PC-9 (cell line): ENCODE results near the gene TGFB3. TPM values are rescaled to one million over a fixed set of nuclear protein-coding genes. Genes with fewer than 3 reads are reported as not detected.

Source experiments
- BruUV-seq: library from RNA; stranded (reverse); fragments of 400-500 nt; replicated peaks from 2 replicates; lab custom pipeline; 2021; lab: Mats Ljungman, UMichigan
- CTCF ChIA-PET: fragments of 300-600 bp; sonication (Branson Sonifier 250); formaldehyde crosslinking; loops from one replicate; lab custom pipeline; 2022; ENCODE audit warnings: antibody characterized with exemption; lab: Charles Lee
- POLR2A ChIA-PET: fragments of 300-600 bp; sonication (Branson Sonifier 250); formaldehyde crosslinking; loops from one replicate; lab custom pipeline; 2022; ENCODE audit warnings: antibody characterized with exemption; ENCODE audit not compliant: unreplicated experiment; lab: Charles Lee
- DNase-seq, 2 experiments: peaks; one replicate each; pipeline versions ENCODE4 v3.0.0 to v3.0.0-alpha.2; 2015 to 2022; ENCODE audit warnings: mixed read lengths in 1 of 2
- H2AFZ ChIP-seq: fragments of 200-600 bp; sonication (generic); 2 replicates; pipeline ENCODE4 v1.8.1; 2017; ENCODE audit warnings: antibody characterized with exemption
- H3F3A ChIP-seq: fragments of 200-600 bp; sonication (generic); 2 replicates; pipeline ENCODE4 v1.8.1; 2017; ENCODE audit warnings: antibody characterized with exemption, mild to moderate bottlenecking, low read depth; ENCODE audit not compliant: insufficient read depth
- H3K27ac ChIP-seq: fragments of 200-600 bp; sonication (generic); 2 replicates; pipeline ENCODE4 v1.6.1; 2016; ENCODE audit warnings: mixed run types
- H3K27me3 ChIP-seq: fragments of 200-600 bp; sonication (generic); 2 replicates; pipeline ENCODE4 v1.6.1; 2016; ENCODE audit warnings: low read depth, mixed run types; ENCODE audit not compliant: insufficient read depth
- H3K36me3 ChIP-seq: fragments of 200-600 bp; sonication (generic); 2 replicates; pipeline ENCODE4 v1.6.1; 2016; ENCODE audit warnings: low read depth, mixed run types
- H3K4me1 ChIP-seq: fragments of 200-600 bp; sonication (generic); replicated peaks from 2 replicates; pipeline ENCODE4 v1.6.1; 2016; ENCODE audit warnings: mixed run types; ENCODE audit not compliant: insufficient read depth
- H3K4me2 ChIP-seq: fragments of 200-600 bp; sonication (generic); 2 replicates; pipeline ENCODE4 v1.6.1; 2017; ENCODE audit warnings: mixed run types
- H3K4me3 ChIP-seq: fragments of 200-600 bp; sonication (generic); 2 replicates; pipeline ENCODE4 v1.6.1; 2016; ENCODE audit warnings: mixed run types
- H3K79me2 ChIP-seq: fragments of 200-600 bp; sonication (generic); 2 replicates; pipeline ENCODE4 v1.6.1; 2017; ENCODE audit warnings: low read depth, mixed run types
- H3K9me2 ChIP-seq: fragments of 200-600 bp; sonication (generic); 2 replicates; pipeline ENCODE4 v1.8.1; 2017; ENCODE audit warnings: mild to moderate bottlenecking; ENCODE audit not compliant: insufficient read depth
- H3K9me3 ChIP-seq: fragments of 200-600 bp; sonication (generic); 2 replicates; pipeline ENCODE4 v1.8.1; 2016; ENCODE audit warnings: low read depth; ENCODE audit not compliant: insufficient read depth
- H4K20me1 ChIP-seq: fragments of 200-600 bp; sonication (generic); 2 replicates; pipeline ENCODE4 v1.8.1; 2017; ENCODE audit not compliant: insufficient read depth
- CTCF ChIP-seq: fragments of 200-600 bp; sonication (generic); conservative IDR thresholded peaks from 2 replicates; pipeline ENCODE4 v1.6.1; 2017; ENCODE audit warnings: mixed run types, antibody characterized with exemption, mild to moderate bottlenecking, moderate library complexity
- EZH2 ChIP-seq: fragments of 200-600 bp; sonication (generic); IDR thresholded peaks from 2 replicates; pipeline ENCODE4 v1.8.0; 2017; ENCODE audit warnings: antibody characterized with exemption, low read depth
- intact Hi-C: fragments of 100-400 bp; cut with micrococcal nuclease; formaldehyde crosslinking; loops from one replicate; pipeline ENCODE4 v1.10.0; 2022; ENCODE audit not compliant: unreplicated experiment
- total RNA-seq: library from RNA; stranded (reverse); gene quantifications from 2 replicates; pipeline ENCODE4 v1.2.3, GENCODE V29; 2021

The TGFB3 gene
- total RNA-seq, 1 experiment from 2014 or later, result 2.8 TPM

- H3F3A ChIP-seq, result no peaks in the 10 kb centered on the region; the same call in 1 of the 2 replicates
- H3K4me2 ChIP-seq, result no peak overlapping the region
- no TSS peak for BruUV-seq
- H3K79me2 ChIP-seq, result peaks cover 17% of the 10 kb centered on the region
- DNase-seq, result no peak
- ChIA-PET POLR2A (interaction anchor here (0.6 to 0.7 kb wide), 2 partner anchors 204 to 1677 kb away, joined by 3 to 4 read pairs; no protein-coding TSS in a partner anchor), CTCF (interaction anchor here (0.7 kb wide), 1 partner anchor 26 kb away, joined by 4 read pairs; no protein-coding TSS in a partner anchor)
- H4K20me1 ChIP-seq, result peaks cover 11% of the 10 kb centered on the region; the same call in 1 of the 2 replicates
- no peak overlapping the region for H3K4me3 ChIP-seq
- H3K9me3 ChIP-seq, result no peaks in the 10 kb centered on the region
- no peak overlapping the region for H3K27ac ChIP-seq
- H3K9me2 ChIP-seq, result no peaks in the 10 kb centered on the region
- intact Hi-C loops, result no loop called here
- TF ChIP-seq CTCF (no peak), EZH2 (no peak)
- H3K36me3 ChIP-seq, result peaks cover 20% of the 10 kb centered on the region
- H3K4me1 ChIP-seq, result peaks cover 13% of the 10 kb centered on the region
- no peaks in the 10 kb centered on the region for H3K27me3 ChIP-seq
- H2AFZ ChIP-seq, result no peak overlapping the region
Measured at GRCh38 chr14:75990297-75990696, 8.5 kb upstream of the TGFB3 start.

- Histone ChIP-seq H4K20me1 (no peaks in the 10 kb centered on the region), H3F3A (no peaks in the 10 kb centered on the region; the same call in 1 of the 2 replicates), H3K27ac (no peak overlapping the region), H3K4me1 (peaks cover 18% of the 10 kb centered on the region), H3K9me2 (no peaks in the 10 kb centered on the region), H3K9me3 (no peaks in the 10 kb centered on the region), H3K36me3 (peaks cover 8% of the 10 kb centered on the region; the same call in 1 of the 2 replicates), H2AFZ (no peak overlapping the region), H3K4me3 (no peak overlapping the region), H3K79me2 (peaks cover 17% of the 10 kb centered on the region), H3K4me2 (no peak overlapping the region), H3K27me3 (no peaks in the 10 kb centered on the region)
- DNase-seq, result no peak
- CTCF ChIA-PET, result interaction anchor here (0.6 kb wide), 1 partner anchor 133 kb away, joined by 3 read pairs; no protein-coding TSS in a partner anchor
- TF ChIP-seq CTCF (no peak), EZH2 (no peak)
- POLR2A ChIA-PET, result no interaction called here
- intact Hi-C loops, result loop anchor here (5.0 kb wide), 2 partner anchors 398 to 658 kb away; no protein-coding TSS in a partner anchor
- no TSS peak for BruUV-seq
Measured at GRCh38 chr14:75989134-75989533, 7.3 kb upstream of the TGFB3 start.

- ChIA-PET POLR2A (no interaction called here), CTCF (no interaction called here)
- Histone ChIP-seq H2AFZ (no peak overlapping the region), H3K4me3 (no peak overlapping the region), H3K79me2 (peaks cover 17% of the 10 kb centered on the region), H3K4me1 (peaks cover 18% of the 10 kb centered on the region), H3K27ac (no peak overlapping the region), H3K27me3 (no peaks in the 10 kb centered on the region), H3F3A (no peaks in the 10 kb centered on the region; the same call in 1 of the 2 replicates), H3K4me2 (peak overlapping the region; percentile 85), H4K20me1 (no peaks in the 10 kb centered on the region), H3K9me2 (no peaks in the 10 kb centered on the region), H3K36me3 (peaks cover 7% of the 10 kb centered on the region; the same call in 1 of the 2 replicates), H3K9me3 (no peaks in the 10 kb centered on the region)
- TF ChIP-seq CTCF (no peak), EZH2 (no peak)
- DNase-seq, result no peak
- intact Hi-C loops, result loop anchor here (5.0 kb wide), 2 partner anchors 400 to 660 kb away; no protein-coding TSS in a partner anchor
- no TSS peak for BruUV-seq
Measured at GRCh38 chr14:75987201-75987970, 5.6 kb upstream of the TGFB3 start.
